Mucosa of rectum (tissue), 2 donors: Measurements from ENCODE around the gene ADAMTS10.
"Not testable (repeated sequence)": the region's sequence is repeated elsewhere in the genome, so short reads cannot be mapped to it uniquely, and the experiment has no call there.

Experiments used
- H3K27ac ChIP-seq, 2 donors: one replicate each; pipeline ENCODE4 v1.7.0; 2013; ENCODE audit warnings: inconsistent platforms in 2 of 2, low read depth in 2 of 2, low read length in 2 of 2
- H3K27me3 ChIP-seq, 2 donors: one replicate each; pipeline ENCODE4 v1.7.0; 2013; ENCODE audit warnings: low read length in 2 of 2; ENCODE audit not compliant: control insufficient read depth in 2 of 2, insufficient read depth in 2 of 2
- H3K36me3 ChIP-seq, 2 donors: one replicate each; pipeline ENCODE4 v1.7.0; 2013; ENCODE audit warnings: low read length in 2 of 2; ENCODE audit not compliant: control insufficient read depth in 2 of 2, insufficient read depth in 2 of 2
- H3K4me1 ChIP-seq, 2 donors: one replicate each; pipeline ENCODE4 v1.7.0; 2013; ENCODE audit warnings: low read length in 2 of 2, mild to moderate bottlenecking in 1 of 2; ENCODE audit not compliant: control insufficient read depth in 2 of 2, insufficient read depth in 2 of 2
- H3K4me3 ChIP-seq, 2 donors: one replicate each; pipeline ENCODE4 v1.7.0; 2013; ENCODE audit warnings: low read length in 2 of 2
- H3K9ac ChIP-seq, 2 donors: one replicate each; pipeline ENCODE4 v1.7.0; 2013; ENCODE audit warnings: low read length in 2 of 2, low read depth in 1 of 2, mild to moderate bottlenecking in 1 of 2
- H3K9me3 ChIP-seq, 2 donors: one replicate each; pipeline ENCODE4 v1.7.0; 2013; ENCODE audit warnings: low read length in 2 of 2; ENCODE audit not compliant: control insufficient read depth in 2 of 2
- donor health status: healthy.
- donor health status: Normal muscosa, but diverticular disease.

ADAMTS10 gene

GRCh38 chr19:8629184-8629583 is 18.7 kb upstream of the ADAMTS10 start:
- Histone ChIP-seq H3K36me3 (no peaks in the 10 kb centered on the region), H3K9me3 (no peaks in the 10 kb centered on the region), H3K27ac (no peak overlapping the region), H3K27me3 (no peaks in the 10 kb centered on the region), H3K9ac (no peak overlapping the region), H3K4me1 (no peaks in the 10 kb centered on the region), H3K4me3 (no peak overlapping the region)

GRCh38 chr19:8626842-8627241 is 16.3 kb upstream of the ADAMTS10 start:
- Histone ChIP-seq H3K27me3 (no peaks in the 10 kb centered on the region), H3K4me3 (no peak overlapping the region), H3K9ac (no peak overlapping the region), H3K27ac (no peak overlapping the region), H3K36me3 (no peaks in the 10 kb centered on the region), H3K9me3 (no peaks in the 10 kb centered on the region), H3K4me1 (no peaks in the 10 kb centered on the region)

DNA sequence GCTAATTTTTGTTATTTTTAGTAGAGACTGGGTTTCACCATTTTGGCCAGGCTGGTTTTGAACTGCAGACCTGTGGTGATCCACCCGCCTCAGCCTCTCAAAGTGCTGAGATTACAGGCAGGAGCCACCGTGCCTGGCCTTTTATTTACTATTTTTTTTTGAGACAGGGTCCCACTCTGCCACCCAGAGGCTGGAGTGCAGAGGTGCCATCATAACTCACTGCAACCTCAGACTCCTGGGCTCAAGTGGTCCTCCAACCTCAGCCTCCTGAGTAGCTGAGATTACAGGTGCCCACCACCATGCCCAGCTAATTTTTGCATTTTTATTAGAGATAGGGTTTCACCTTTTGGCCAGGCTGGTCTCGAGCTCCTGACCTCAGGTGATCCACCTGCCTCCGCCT is 12.4 kb upstream of the ADAMTS10 start:
- not testable (repeated sequence) for H3K9me3 ChIP-seq, H3K27ac ChIP-seq, H3K36me3 ChIP-seq, H3K4me3 ChIP-seq, H3K27me3 ChIP-seq, H3K4me1 ChIP-seq, H3K9ac ChIP-seq

DNA sequence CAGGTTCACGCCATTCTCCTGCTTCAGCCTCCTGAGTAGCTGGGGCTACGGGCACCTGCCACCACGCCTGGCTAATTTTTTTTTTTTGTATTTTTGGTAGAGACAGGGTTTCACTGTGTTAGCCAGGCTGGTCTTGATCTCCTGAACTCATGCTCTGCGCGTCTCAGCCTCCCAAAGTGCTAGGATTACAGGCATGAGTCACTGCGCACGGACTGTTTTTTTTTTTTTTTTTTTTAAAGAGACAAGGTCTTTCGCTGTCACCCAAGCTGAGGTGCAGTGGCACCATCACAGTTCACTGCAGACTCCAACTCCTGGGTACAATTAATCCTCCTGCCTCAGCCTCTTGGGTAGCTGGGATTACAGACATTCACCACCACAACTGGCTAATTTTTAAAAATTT is 8.2 kb upstream of the ADAMTS10 start:
- no peaks in the 10 kb centered on the region for H3K9me3 ChIP-seq
- H3K27me3 ChIP-seq: peaks cover 0 to 2% of the 10 kb centered on the region in 2 donors
- no peaks in the 10 kb centered on the region for H3K4me1 ChIP-seq
- no peak overlapping the region for H3K27ac ChIP-seq
- H3K36me3 ChIP-seq: no peaks in the 10 kb centered on the region
- H3K9ac ChIP-seq: no peak overlapping the region
- no peak overlapping the region for H3K4me3 ChIP-seq

- H3K27me3 ChIP-seq: peaks cover 0 to 2% of the 10 kb centered on the region in 2 donors
- H3K4me1 ChIP-seq: no peaks in the 10 kb centered on the region
- H3K9me3 ChIP-seq: no peaks in the 10 kb centered on the region
Observed at GRCh38 chr19:8617984-8618383, 7.5 kb upstream of the ADAMTS10 start.

DNA sequence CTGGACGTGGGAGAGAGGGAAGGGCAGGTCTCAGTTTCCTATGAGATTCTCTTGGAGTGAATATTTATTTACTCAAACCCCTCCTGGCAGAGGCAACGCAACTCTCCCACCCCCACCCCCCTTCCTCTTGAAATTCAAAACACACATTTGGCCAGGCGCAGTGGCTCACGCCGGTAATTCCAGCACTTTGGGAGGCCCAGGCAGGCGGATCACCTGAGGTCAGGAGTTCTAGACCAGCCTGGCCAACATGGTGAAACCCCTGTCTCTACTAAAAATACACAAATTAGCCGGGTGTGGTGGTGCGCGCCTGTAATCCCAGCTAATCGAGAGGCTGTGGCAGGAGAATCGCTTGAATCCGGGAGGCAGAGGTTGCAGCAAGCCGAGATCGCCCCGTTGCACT is 6.8 kb upstream of the ADAMTS10 start:
- H3K4me1 ChIP-seq, H3K36me3 ChIP-seq, H3K27ac ChIP-seq, H3K9me3 ChIP-seq, H3K4me3 ChIP-seq, H3K27me3 ChIP-seq, H3K9ac ChIP-seq: not testable (repeated sequence)

More at GRCh38 chr19:8617984-8618383, 7.5 kb upstream of the ADAMTS10 start:
- Histone ChIP-seq H3K9ac (no peak overlapping the region), H3K27ac (no peak overlapping the region), H3K36me3 (no peaks in the 10 kb centered on the region), H3K4me3 (no peak overlapping the region)

GRCh38 chr19:8616861-8617260 is 6.3 kb upstream of the ADAMTS10 start:
- no peaks in the 10 kb centered on the region for H3K9me3 ChIP-seq
- peaks cover 0 to under 1% of the 10 kb centered on the region in 2 donors for H3K4me1 ChIP-seq
- H3K27me3 ChIP-seq: peaks cover 0 to 2% of the 10 kb centered on the region in 2 donors
- H3K9ac ChIP-seq: no peak overlapping the region
- H3K4me3 ChIP-seq: no peak overlapping the region
- H3K36me3 ChIP-seq: no peaks in the 10 kb centered on the region
- no peak overlapping the region for H3K27ac ChIP-seq

DNA sequence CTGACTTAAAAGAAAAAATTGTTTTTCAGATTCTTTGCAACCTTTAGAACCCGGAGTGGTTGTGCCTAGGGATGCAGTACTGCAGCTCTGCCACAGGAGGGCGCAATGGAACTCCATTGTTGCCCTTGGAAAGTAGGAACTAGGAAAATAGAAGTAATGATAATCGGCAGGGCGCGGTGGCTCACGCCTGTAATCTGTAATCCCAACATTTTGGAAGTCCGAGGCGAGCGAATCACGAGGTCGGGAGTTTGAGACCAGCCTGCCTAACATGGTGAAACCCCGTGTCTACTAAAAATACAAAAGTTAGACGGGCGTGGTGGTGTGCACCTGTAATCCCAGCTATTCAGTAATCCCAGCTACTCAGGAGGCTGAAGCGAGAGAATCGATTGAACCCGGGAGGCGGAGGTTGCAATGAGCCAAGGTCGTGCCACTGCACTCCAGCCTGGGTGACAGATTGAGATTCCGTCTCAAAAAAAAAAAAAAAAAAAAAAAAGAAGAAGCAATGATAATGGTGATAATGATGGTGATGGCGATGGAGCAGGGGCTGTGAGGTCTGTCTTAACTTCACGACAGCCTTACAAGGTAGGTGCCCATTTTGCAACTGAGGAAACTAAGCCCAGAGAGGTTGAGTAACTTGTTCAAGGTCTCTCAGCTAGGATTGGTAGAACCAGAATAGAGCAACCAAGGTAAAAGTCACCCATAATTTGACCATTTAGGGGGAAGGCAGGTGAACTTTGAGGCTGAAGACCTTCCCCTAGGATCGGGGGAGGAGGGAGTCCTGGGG is 5.5 kb upstream of the ADAMTS10 start:
- H3K4me1 ChIP-seq: peaks cover 2 to 3% of the 10 kb centered on the region in 2 donors
- no peak overlapping the region for H3K9ac ChIP-seq
- no peak overlapping the region for H3K27ac ChIP-seq
- peaks cover 0 to 2% of the 10 kb centered on the region in 2 donors for H3K27me3 ChIP-seq
- H3K36me3 ChIP-seq: no peaks in the 10 kb centered on the region
- H3K9me3 ChIP-seq: no peaks in the 10 kb centered on the region
- no peak overlapping the region for H3K4me3 ChIP-seq

DNA sequence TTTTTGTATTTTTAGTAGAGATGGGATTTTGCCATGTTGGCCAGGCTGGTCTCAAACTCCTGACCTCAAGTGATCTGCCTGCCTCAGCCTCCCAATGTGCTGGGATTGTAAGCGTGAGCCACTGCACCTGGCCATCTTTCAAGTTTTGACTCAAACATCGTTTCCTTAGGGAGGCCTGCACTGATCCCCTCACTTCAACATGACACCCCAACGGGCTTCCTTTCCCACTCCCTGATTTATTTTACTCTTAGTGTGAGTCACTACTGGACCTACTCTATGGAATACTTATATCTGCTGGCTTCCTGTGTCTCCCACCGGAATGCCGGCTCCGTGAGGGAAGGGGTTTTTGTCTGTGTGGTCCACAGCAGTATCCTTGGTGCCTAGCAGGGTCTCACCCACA is 4.5 kb upstream of the ADAMTS10 start:
- Histone ChIP-seq H3K4me3 (no peak overlapping the region), H3K4me1 (peaks cover 2 to 4% of the 10 kb centered on the region in 2 donors), H3K27ac (no peak overlapping the region), H3K9ac (no peak overlapping the region), H3K27me3 (peaks cover 3% of the 10 kb centered on the region in 2 donors), H3K36me3 (no peaks in the 10 kb centered on the region), H3K9me3 (no peaks in the 10 kb centered on the region)

DNA sequence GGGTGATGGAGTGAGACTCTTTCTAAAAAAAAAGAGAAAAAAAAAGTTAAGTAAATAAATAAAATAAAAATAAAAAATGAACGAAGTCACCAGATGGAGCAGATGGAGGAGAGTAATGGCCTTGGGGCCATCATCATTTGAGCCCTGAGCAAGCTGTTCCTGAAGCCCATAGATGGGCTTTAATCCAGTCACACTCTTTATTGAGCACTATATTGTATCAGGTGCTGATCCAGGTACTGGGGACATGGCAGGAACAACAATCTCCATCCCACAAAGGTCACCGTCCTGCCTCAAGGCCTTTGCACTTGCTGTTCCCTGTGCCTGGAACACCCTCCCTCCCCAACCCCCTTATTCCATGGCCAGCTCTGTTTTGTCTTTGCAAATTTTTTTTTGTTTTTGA is 3.9 kb upstream of the ADAMTS10 start:
- Histone ChIP-seq H3K36me3 (no peaks in the 10 kb centered on the region), H3K4me3 (no peak overlapping the region), H3K9ac (no peak overlapping the region), H3K27me3 (peaks cover 5 to 9% of the 10 kb centered on the region in 2 donors), H3K9me3 (no peaks in the 10 kb centered on the region), H3K4me1 (peaks cover 5 to 9% of the 10 kb centered on the region in 2 donors), H3K27ac (no peak overlapping the region)
